Measurements from ENCODE around the gene KRTAP5-1. TPM values are rescaled to one million over a fixed set of nuclear protein-coding genes. Genes with fewer than 3 reads are reported as not detected.
"Not testable (repeated sequence)": the region's sequence is repeated elsewhere in the genome, so short reads cannot be mapped to it uniquely, and the experiment has no call there.

KRTAP5-1 gene
- total RNA-seq, 1 donor from 2014 or later: not detected

DNA sequence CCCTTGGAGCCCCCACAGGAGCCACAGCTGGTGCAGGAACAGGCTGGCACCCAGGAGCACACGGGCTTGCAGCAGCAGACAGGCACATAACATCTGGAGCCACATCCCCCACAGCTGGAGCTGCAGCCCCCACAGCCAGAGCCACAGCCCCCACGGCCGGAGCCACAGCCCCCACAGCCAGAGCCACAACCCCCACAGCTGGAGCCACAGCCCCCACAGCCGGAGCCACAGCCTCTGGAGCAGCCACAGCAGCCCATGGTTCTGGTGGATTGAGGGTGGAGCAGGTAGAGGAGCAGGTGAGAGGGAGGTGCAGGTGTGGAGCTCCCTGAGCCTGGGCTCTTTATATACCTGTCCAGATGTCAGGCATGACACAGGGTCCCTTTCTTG lies 12.9 kb upstream of the KRTAP5-1 start, which contains the start of gene KRTAP5-2:
KRTAP5-2 (minus strand) TSS at position 301 of the 387 bp plus-strand sequence; CDS start at position 257, 44 bp downstream.
- Histone ChIP-seq H3K36me3 (no peaks in the 10 kb centered on the region), H3K27me3 (ENCODE audit: low read depth) (peaks cover 3% of the 10 kb centered on the region), H3K27ac (no peak within 1 kb of the TSS), H3K4me3 (no peak within 1 kb of the TSS), H3K9me3 (no peaks in the 10 kb centered on the region), H3K4me1 (no peaks in the 10 kb centered on the region)
- DNase-seq: no peak
- ATAC-seq: no peak
- TF ChIP-seq, protein P1, sequence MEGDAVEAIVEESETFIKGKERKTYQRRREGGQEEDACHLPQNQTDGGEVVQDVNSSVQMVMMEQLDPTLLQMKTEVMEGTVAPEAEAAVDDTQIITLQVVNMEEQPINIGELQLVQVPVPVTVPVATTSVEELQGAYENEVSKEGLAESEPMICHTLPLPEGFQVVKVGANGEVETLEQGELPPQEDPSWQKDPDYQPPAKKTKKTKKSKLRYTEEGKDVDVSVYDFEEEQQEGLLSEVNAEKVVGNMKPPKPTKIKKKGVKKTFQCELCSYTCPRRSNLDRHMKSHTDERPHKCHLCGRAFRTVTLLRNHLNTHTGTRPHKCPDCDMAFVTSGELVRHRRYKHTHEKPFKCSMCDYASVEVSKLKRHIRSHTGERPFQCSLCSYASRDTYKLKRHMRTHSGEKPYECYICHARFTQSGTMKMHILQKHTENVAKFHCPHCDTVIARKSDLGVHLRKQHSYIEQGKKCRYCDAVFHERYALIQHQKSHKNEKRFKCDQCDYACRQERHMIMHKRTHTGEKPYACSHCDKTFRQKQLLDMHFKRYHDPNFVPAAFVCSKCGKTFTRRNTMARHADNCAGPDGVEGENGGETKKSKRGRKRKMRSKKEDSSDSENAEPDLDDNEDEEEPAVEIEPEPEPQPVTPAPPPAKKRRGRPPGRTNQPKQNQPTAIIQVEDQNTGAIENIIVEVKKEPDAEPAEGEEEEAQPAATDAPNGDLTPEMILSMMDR (IDR thresholded peaks at IDR 0.05): no peak
- intact Hi-C loops (cut with DNase I): no loop called here

DNA sequence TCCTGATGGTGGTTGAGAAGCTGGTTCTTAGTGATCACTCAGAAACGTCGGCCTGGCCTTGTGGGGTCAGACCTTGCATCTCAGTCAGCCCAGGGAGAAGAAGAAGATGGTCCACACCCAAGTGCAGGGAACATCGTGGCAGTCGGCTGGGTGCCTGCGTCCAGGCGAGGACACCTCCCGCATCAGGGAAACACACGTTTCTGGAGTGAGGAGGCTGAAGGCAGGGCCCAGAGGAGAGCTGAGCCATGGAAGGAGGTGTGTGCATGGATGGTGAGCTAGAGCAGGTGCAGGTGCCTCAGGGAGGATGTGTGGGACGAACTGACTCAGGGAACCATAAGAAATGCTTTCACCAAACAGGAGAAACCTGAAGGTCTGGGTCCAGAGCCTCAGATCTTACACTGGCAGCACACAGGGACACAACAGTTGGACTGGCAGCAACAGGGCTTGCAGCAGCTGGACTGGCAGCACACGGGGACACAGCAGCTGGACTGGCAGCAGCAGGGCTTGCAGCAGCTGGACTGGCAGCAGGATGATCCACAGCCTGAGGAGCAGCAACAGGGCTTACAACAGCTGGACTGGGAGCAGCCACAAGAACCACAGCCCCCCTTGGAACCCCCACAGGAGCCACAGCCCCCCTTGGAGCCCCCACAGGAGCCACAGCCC lies 12.4 kb upstream of the KRTAP5-1 start:
- TF ChIP-seq, protein P1 (IDR thresholded peaks at IDR 0.05): no peak
- H3K27me3 ChIP-seq (ENCODE audit: low read depth): peaks cover 3% of the 10 kb centered on the region
- H3K4me1 ChIP-seq: no peaks in the 10 kb centered on the region
- ATAC-seq (no peak), DNase-seq (no peak)
- H3K27ac ChIP-seq: no peak overlapping the region
- H3K36me3 ChIP-seq: no peaks in the 10 kb centered on the region
- no peak overlapping the region for H3K4me3 ChIP-seq
- no peaks in the 10 kb centered on the region for H3K9me3 ChIP-seq
- intact Hi-C loops (cut with DNase I): no loop called here

DNA sequence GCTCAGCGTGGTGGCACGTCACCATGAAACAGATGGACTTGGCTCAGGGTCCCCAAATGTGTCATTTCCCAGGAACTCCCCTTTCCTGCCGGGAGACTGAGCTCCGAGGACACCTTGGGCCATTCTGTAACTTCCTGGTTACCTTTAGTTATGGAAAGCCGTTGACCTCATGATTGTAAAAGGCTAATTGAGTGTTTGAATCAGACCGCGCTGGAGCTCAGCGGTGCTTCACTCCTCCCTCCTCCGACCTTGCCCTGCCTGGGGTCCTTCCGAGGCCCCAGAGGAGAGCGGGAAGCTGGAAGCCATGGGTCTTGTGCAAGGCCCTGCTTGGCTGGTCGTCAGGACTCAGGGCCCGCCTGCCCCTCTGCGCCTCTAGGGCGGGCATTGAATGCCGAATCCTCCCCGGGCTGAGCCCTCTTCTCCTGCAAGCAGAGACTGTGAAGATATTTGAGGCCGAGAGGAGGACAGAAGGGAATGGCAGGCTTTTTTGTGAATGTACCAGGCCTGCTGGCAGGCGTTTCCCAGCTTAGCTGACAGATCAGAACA lies 11.6 kb upstream of the KRTAP5-1 start:
- H3K27me3 ChIP-seq (ENCODE audit: low read depth); H3K4me1 ChIP-seq; intact Hi-C loops (cut with DNase I); H3K4me3 ChIP-seq; H3K9me3 ChIP-seq; DNase-seq; H3K36me3 ChIP-seq; H3K27ac ChIP-seq: not testable (repeated sequence)
- ATAC-seq: peak; percentile 12 to 29

DNA sequence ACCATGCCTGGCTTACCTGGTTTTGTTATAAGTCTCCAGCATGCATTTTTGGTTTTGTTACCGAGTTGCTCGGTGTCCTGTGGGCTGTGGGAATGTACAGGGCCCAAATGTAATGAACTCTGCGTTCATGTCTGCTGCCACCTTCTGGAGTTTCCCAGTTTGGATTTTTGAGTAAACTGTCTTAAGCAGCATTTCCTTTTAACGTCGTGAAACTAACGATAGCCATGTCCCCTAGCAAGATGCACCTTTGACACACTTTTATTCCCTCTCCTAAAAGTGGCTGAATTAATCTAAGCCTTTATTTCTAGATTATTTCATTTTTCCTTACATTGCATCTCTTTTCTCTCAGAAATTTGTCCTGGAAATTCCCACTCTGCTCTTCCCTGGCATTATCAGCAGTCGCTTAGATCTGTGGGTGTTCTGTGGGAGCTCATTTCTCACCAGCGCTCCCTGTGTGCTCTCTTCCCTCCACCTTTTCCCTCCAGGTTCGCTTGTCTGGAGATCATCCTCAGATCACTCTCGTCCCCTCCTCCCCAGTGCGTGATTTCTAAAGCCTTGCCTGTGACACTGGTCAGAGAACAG lies 11.0 kb upstream of the KRTAP5-1 start:
- H3K27me3 ChIP-seq (ENCODE audit: low read depth); ATAC-seq; DNase-seq; H3K36me3 ChIP-seq; H3K4me3 ChIP-seq; H3K4me1 ChIP-seq; intact Hi-C loops (cut with DNase I); H3K27ac ChIP-seq; H3K9me3 ChIP-seq: not testable (repeated sequence)

DNA sequence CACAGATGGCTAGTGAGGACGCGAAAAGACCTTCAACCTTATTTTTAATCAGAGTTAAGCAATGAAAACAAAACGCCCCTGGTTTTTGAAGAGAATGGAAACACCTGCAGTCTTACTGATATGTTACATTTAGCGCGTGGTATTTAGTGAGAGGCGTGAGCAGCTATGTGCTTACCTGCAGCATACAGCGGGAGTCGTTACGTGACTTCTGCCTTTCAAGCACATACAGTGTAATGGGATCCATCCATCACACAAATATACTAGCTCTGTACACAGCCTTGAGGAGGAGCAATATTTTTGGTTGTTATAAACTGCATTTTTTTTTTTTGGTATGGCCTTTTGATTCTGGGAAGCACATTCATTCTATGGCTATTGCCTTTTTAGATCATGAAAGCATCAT lies 7.5 kb upstream of the KRTAP5-1 start:
- Histone ChIP-seq H3K27me3 (ENCODE audit: low read depth) (no peaks in the 10 kb centered on the region), H3K4me3 (no peak overlapping the region), H3K4me1 (peaks cover 17% of the 10 kb centered on the region), H3K27ac (no peak overlapping the region), H3K36me3 (no peaks in the 10 kb centered on the region), H3K9me3 (no peaks in the 10 kb centered on the region)
- intact Hi-C loops (cut with DNase I): no loop called here
- ATAC-seq (no peak), DNase-seq (no peak)
- TF ChIP-seq, protein P1 (IDR thresholded peaks at IDR 0.05): no peak

DNA sequence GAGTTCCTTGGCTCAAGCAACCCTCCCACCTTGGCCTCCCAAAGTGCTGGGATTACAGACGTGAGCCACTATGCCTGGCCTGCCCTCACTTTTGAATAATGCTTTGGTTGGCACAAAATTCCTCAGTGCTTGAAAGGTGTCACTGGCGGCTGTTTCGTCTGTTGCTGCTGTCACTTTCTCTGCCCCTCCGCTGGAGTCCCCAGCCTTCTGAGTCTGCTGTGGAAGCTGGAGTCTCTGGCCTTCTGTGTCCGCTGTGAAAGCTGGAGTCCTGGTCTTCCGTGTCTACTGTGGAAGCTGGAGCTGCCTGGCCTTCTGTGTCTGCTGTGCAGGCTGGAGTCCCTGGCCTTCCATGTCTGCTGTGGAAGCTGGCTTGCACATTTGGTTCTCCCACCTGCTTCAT lies 4.9 kb upstream of the KRTAP5-1 start:
- DNase-seq (no peak), ATAC-seq (no peak)
- no peak overlapping the region for H3K4me3 ChIP-seq
- H3K27me3 ChIP-seq (ENCODE audit: low read depth): no peaks in the 10 kb centered on the region
- no peaks in the 10 kb centered on the region for H3K9me3 ChIP-seq
- TF ChIP-seq, protein P1 (IDR thresholded peaks at IDR 0.05): no peak
- intact Hi-C loops (cut with DNase I): no loop called here
- H3K27ac ChIP-seq: no peak overlapping the region
- no peaks in the 10 kb centered on the region for H3K36me3 ChIP-seq
- peaks cover 17% of the 10 kb centered on the region for H3K4me1 ChIP-seq

DNA sequence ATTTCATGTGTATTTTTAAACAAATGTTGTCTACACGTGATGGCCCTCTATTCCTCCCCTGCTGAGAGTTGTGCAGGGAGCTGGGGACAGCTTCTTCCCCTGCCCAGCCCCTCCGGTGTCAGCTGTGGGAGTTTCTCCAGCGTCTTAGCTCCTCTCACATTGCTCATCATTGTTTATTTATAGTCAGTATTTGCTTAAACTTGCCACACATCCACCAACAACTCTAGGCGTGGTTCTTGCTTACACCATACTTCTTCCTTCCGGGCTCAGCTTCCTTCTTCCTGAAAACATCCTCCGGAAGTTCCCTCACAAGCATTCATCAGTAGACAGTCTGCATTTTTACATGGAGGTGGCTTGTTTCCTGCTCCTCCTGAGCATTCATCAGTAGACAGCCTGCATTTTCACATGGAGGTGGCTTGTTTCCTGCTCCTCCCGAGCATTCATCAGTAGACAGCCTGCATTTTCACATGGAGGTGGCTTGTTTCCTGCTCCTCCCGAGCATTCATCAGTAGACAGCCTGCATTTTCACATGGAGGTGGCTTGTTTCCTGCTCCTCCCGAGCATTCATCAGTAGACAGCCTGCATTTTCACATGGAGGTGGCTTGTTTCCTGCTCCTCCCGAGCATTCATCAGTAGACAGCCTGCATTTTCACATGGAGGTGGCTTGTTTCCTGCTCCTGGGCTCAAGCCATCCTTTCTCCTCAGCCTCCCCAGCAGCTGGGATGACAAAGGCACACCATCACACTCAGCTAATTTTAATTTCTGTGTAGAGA lies 4.3 kb upstream of the KRTAP5-1 start:
- intact Hi-C loops (cut with DNase I); H3K9me3 ChIP-seq; H3K36me3 ChIP-seq; H3K27me3 ChIP-seq (ENCODE audit: low read depth); DNase-seq; H3K4me3 ChIP-seq: not testable (repeated sequence)
- H3K27ac ChIP-seq: peak overlapping the region; percentile 34
- peaks cover 17% of the 10 kb centered on the region for H3K4me1 ChIP-seq
- peak; percentile 49 to 67 for ATAC-seq
